ENCODE measurements around the gene ZDHHC11B.
"Not testable (repeated sequence)": the region's sequence is repeated elsewhere in the genome, so short reads cannot be mapped to it uniquely, and the experiment has no call there.

Gene ZDHHC11B

DNA sequence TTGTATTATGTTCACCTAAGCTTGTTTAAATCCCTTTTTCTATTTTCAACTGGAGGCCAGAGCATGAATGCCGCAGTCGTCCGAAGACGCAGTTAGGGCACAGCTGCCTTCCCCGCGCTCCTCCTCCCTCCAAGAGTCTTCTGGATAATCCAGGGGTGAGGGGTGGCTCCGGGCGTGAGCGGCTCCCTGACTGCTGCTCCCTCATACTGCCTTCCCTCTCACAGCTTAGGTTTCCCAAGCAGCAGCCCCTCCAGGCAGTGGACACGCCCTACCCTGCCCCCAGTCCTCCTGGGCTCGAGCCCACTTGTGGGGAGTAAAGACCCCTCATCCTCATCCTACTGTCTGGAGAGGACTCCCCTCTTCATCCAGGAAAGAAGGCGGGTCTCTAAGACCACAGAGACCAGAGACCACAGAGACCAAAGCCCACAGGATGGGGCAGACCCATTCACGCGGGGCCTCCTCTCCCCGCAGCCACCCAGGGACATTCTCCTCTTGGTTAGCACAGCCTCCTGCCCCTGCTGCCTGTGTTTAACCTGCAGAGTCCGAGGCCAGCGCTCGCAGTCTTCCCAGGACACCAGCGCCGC is 31.9 kb downstream of the ZDHHC11B start:
- not testable (repeated sequence) for DNase-seq (ENCODE audit: low read depth)

DNA sequence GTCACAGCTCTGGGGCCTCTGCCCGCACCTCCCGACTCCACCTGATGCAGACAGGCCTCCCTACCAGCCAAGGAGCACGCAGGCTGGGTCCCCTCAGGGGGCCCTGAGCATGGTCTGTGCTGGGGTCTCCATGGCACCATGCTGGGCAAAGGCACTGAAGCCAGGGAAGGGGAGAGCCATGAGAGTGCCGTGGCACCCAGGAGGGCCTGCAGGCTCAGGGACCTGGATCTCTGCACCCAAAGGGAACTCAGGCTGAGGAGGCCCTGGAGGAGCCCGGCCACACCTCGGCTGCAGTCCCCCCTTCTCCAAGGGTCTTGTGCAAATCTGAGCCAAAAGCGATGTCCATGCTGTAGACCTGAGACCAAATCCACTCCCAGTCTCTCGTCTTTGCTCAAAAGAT is 32.5 kb downstream of the ZDHHC11B start:
- DNase-seq (ENCODE audit: low read depth): not testable (repeated sequence)

DNA sequence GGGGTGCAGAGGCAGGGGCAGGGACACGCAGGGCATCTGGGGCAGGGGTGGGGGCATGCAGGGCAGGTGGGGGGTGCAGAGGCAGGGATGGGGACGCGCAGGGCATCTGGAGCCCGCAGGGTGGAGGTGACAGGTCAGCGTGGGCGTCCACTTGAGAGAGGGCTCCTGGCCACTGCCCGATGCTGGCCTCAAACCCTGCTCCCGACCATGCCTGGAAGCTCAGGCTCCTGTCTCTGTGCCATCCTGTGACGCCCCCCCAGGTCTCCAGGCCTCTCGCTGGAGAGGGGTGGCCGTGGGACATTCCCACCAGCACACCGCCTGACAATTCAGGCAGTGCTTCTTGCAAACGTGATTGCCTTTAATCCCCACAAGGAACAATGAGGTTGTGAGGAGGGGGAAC is 33.0 kb downstream of the ZDHHC11B start:
- no peak for DNase-seq (ENCODE audit: low read depth)

DNA sequence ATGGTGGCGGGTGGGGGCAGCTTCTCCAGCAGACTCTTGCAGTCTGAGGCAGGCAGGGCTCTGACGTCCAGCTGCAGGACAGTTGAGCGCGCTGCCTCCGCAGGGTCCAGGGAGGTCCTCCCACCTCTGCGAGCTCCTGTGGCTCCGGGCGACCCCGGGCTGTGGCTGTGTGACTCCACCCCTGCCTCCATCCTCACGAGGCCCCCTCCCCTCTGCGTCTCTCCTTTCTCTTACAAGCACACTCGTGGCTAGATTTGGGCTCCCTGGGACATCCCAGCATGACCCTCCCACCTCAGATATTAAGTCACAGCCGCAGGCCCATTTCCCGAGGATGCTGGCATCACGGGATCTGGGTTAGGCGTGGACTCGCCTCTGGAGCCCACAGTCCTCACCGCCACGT is 34.3 kb downstream of the ZDHHC11B start:
- not testable (repeated sequence) for DNase-seq (ENCODE audit: low read depth)

DNA sequence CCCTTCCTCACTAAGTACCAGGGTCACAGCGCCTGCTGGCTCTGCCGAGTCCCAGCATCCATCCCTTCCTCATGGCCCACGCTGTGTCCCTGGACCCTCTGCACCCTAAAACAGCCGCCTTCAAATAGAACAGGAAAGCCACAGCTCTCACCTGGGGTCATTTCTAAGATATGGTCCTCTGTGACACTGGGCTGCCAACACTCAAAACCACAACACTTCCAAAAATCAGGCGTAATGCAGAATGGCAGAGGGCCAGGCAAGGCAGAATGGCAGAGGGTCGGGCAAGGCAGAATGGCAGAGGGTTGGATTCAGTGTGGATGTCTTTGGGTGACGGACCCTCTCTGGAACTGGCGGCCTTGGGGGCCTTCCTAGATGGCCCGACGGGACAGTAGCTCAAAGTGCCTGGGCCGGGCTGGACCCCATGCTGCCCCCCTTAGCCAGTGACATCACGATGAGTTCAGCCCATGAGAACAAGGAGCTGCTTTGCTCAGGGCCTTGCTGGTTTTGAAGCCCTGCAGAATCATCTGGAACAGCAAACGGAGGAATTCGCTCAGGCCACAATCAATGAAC is 35.3 kb downstream of the ZDHHC11B start:
- DNase-seq (ENCODE audit: low read depth): no peak

DNA sequence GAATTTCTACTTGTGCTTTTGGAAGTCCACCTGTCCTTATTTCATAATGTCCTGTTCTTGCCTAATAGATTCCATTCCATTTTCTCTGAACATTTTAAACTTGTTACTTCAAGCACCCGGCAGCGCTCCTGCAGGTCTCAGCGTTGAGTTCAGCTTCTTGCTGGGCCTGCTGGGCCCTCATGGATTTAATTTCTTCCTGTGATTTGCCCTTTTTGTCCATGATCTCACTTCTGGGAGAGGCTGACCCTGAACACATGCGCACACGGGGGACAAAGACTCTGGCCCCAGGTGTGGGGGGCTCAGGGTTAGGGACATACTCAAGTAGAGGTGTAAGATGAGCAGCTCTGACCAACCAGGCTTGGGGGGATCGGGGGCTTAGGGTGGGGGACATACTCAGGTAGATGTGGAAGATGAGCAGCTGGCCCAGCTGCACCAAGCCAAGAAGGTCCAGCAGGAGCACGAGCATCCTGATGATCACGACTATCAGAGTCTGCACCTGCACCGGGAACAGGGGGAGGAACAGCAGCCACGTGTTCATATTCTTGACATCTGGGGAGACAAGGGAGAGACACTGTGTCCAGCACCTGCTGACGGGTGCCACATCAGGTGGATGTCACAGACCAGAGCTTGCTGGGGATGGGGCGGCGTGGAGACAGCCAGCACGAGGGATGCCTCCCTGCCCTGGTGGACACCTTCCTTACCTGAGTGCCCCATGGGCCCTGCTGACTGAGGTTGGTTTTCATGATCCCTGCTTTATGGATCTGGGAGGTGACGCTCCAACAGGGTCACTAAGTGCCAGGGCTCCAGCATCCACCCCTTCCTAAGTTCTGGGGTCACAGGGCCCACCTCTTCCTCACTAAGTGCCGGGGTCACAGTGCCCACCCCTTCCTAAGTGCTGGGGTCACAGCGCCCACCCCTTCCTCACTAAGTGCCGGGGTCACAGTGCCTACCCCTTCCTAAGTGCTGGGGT is 36.2 kb downstream of the ZDHHC11B start:
- not testable (repeated sequence) for DNase-seq (ENCODE audit: low read depth)

DNA sequence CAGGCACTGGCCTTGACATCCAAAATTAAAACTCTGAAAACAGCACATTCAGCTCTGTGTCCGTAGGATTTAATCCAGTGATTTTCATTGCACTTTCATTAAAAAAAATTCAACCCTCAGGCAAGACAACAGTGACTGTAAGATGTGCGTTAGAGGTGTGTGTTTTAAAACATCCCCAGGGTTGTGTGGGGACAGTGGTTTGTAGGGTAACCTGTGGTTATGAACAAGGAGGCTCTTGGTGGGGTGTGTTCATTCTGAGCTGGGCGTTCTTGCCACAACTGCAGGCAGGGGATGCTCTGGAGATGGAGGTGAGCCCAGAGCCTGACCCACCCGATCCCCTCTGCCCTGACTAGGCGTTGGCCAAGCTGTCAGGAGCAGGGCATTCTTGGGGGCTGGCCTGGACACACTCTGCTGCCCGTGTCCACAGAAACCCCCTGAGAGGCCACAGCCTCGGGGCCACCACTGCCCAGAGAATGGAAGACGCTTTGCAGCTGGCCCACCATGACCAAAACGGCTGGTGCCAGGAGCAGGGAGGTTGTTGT is 37.2 kb downstream of the ZDHHC11B start:
- not testable (repeated sequence) for DNase-seq (ENCODE audit: low read depth)

DNA sequence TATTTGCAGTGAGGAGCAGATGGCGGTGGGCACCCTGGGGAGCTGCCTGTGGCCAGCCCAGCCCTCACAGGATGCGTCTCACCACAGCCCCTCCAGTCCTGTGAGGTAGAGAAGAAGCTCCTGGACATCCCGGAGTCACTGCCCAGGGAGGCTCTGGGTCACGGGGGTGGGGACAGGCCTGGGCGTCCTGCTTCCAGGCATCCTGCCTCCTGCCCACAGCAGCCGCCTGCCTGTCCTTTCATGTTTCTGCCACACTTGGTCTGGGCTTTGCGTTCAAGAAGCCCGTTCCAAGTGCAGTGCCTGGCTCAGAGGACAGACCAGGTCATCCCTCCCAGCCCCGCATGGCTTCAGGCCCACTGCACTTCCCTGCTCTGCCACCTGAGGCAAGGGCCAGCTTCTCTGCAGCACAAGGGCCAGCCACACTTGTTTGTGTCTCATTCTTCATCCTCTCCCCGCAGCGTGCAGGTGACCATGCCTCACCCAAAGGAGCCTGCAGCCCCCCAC is 38.2 kb downstream of the ZDHHC11B start:
- no peak for DNase-seq (ENCODE audit: low read depth)

DNA sequence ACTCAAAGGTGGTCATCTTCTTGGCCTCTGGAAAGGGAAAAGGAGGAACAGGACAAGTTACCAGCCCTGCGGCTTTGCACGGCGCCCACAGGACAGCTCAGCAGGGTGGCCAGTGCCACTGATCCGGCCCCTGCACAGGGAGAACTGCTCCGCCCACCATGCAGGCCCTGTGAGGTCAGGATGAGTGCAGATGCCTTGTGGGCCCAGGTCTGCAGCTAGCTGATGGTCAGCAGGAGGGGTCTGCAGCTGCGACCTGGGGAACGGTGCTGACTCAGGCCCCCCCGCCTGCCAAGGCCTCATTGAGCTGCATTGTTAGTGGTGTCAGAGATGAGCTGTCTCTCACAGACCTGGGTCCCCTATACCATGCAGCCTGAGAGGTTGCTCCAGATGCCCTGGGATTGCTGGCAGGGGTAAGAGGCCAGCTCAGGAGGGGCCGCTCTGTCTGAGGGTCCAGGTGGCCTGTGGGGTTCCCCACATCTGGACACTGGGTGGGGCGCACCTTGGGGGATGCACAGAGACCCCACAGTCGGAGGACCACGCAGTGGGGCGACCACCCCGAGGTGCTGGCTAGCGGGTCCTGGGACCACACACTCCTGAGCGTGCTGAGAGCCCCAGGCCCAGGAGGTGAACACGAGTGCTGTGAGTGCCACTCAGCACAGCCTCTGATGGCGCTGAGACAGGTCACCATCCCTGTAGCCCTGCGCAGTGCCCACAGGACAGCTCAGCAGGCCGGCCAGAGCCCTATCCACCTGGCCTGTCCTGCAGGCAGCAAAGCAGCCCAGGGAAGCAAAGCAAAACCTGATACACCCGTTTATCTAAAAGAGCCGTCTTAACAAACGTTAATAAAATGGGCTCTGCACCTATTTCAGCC is 39.0 kb downstream of the ZDHHC11B start:
- not testable (repeated sequence) for DNase-seq (ENCODE audit: low read depth)

DNA sequence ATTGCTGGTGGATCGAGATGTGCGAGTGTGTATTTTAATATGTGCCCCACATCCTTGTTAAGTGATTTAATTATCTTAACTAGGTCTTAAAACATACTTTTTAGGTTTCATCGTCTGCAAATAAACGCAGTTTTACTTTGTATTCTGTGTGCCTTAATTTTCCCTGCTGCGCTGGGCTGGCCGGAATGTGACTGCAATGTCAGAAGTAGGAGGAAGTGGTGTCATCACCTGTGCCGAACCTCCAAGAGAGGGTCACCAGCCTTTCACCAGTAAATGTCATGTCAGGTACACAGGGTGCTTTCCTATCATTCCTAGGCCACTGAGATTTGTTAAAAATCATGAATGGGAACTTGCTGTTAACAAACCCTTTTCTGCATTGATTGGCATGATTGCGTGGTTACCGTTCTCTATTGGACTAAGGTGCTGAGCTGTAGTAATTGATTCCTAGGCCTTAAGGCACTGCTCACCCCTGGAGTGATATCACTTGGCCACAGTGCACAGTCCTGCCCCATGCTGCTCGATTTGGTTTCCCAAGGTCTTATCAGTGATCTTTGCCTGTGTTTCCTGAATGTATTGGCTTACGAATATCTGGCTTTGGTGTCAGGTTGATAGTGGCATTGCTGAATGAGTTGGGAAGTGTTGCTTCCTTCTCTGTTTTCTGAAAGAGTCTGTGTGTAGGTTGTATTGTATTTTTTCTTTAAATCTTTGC is 40.7 kb downstream of the ZDHHC11B start:
- DNase-seq (ENCODE audit: low read depth): not testable (repeated sequence)

DNA sequence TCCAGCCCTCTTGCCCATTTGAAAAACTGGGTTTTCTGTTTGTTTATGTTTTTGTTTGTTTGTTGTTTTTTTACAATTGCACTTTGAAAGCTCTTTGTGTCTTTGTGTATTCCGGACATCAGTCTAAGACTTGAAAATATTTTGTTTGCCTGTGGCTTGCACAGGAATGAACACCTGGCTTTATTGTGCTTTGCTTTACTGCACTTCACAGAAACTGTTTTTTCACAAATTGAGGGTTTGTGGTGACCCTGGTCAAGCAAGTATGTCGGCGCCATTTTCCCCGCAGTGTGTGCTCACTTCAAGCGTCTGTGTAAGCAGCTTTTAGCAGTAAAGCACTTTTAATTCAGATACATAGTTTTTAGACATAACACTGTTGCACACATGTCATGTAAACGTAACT is 42.3 kb downstream of the ZDHHC11B start:
- DNase-seq (ENCODE audit: low read depth): not testable (repeated sequence)

DNA sequence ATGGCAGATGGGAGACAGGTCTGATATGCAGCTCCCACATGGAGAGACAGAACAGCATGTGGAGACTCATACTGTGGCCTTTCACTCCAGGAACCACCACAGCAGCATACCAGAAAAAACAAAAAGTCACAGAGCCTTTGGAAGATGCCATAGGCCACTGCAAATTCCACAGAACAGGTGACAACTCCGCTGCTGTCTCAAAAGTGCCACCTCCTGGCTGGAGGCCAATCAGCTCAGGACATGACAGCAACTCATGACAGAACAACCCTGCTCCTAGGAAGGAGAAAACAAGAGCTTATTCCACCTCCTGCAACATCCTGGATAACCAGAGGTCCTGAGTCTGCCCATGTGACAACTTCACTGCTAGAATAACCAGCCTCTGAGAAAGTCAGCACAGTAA is 50.4 kb downstream of the ZDHHC11B start:
- DNase-seq (ENCODE audit: low read depth): not testable (repeated sequence)

DNA sequence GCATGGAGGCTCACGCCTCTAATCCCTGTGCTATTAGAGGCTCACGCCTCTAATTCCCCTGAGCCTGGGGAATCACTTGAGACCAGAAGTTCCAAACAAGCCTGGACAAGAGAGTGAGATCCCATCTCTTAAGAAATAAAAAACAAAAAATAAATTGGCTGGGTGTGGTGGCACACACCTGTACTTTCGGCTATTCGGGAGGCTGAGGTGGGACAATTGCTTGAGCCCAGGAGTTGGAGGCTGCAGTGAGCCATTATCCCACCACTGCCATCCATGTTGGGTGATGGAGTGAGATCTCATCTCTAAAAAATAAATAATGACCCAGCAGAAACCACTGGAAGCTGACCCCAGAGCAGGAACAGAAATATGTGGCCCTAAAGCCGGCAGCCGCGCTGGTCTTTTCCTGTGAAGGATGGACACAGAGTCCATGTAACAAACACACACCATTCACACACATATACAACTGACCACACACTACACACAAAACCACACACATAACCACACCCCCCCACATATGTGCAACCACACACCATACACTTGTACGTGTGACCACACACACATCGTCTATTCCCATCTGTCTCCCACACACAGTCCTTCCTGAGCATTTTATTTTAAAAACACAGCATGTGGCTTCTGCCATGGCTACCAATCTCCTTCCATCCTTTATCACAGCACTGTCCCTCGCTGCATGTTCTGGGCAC is 51.6 kb downstream of the ZDHHC11B start:
- not testable (repeated sequence) for DNase-seq (ENCODE audit: low read depth)

DNA sequence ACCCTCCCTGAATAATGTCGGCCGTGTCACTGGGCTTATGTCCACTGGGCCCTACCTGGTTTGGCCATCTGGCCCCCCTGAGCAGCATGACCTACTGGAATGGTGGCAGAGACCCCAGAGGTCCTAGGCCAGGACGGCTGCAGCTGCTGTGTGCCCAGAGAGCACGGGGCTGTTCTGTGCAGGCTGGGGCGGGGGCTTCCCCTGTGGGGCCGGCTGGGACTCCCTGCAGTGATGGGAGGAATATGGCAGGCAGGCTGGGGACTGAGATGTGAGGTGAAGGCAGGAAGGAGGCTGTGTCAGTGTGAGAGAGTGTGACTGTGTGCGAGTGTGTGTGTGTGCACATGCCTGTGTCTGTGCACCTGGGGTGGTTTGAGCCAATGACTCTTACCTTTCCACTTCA is 55.3 kb downstream of the ZDHHC11B start:
- not testable (repeated sequence) for DNase-seq (ENCODE audit: low read depth)

DNA sequence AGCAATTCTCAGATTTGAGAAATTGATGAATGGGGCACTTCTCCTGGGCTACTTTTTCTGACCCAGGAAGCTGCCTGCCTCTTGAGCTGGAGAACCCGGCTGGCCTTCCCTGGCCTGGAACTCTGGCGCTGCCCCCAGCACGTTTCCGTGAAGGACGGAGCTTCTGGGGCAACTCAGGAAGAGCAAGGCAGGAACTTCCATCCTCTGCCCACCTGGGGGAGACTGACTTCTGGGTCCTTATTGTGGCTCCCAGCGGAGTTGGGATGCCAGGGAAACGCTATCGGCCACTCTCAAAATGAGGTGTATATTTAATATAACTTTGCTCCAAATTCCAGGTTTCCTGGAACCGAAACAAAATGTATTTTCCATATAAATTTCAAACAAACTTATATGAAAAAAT is 57.4 kb downstream of the ZDHHC11B start:
- not testable (repeated sequence) for DNase-seq (ENCODE audit: low read depth)

DNA sequence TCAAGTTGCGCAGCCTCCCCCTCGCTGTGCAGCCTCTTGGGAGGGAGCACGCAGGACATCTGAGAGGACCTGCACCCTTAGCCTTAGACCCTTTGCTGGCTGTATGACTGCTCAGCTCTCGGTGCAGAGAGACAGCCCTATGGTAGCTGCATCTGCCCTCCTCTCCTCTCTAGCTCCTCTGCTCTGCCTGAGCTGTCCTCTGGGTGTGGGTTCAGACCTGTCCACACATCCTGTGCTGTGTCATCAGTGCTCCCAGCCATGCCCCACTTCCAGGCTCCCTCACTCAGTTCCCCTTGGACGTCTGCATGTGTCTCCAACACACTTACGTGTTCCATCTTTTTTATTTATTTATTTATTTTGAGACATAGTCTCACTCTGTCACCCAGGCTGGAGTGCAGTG is 60.7 kb downstream of the ZDHHC11B start:
- DNase-seq (ENCODE audit: low read depth): not testable (repeated sequence)

DNA sequence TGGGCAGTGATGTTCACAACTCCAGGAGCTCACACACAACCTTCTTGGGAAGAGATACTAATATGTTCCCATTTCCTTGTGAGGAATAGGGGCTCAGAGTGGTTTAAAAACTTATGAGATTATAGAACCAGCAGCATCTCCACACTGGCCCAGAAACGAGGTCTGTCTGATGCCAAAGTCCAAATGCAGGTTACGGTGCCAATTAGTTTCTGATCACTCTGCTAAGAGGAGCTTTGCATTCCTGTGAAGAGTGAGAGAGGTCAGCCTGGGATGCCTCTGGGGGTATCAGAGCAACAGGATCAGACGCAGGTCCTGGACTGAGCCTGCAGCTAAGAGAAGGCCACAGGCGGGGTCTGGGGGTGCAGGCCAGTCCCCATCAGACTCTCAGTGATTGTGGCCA is 61.2 kb downstream of the ZDHHC11B start:
- DNase-seq (ENCODE audit: low read depth): not testable (repeated sequence)

DNA sequence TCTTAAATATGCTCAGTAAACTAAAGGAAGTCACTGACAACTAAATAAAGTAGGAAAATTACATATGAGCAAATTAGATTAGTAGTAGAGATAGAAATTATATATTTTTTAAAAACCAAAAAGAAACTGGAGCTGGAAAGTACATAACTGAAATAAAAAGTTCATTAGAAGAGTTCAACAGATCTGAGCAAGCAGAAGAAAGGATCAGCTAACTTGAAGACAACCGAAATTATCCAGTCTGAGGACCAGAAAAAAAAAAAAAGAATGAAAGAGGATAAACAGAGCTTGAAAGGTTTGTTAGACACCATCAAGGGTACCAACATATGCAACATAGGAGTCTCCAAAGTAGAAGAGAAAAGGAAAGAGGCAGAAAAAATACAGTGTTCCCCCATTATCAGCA is 65.2 kb downstream of the ZDHHC11B start:
- DNase-seq (ENCODE audit: low read depth): not testable (repeated sequence)

DNA sequence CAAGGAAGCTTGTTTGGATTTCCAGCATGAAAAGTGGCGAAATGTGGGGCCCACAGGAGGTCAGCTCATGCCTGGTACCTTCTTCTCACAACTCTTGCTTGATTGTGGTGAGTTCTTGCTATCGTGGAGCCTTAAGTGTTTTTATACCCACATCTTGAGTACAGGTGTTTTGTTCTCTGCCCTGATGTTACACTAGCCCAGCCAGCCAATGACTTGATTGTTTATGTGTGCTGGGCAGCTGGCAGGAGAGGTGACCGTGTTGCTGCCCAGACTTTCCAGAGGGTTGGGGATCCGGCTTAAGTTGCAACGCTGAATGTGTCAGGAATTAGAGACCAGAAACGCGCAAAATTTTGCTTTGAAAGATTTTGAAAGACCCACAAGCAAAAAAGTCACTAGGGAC is 67.4 kb downstream of the ZDHHC11B start:
- no peak for DNase-seq (ENCODE audit: low read depth)

DNA sequence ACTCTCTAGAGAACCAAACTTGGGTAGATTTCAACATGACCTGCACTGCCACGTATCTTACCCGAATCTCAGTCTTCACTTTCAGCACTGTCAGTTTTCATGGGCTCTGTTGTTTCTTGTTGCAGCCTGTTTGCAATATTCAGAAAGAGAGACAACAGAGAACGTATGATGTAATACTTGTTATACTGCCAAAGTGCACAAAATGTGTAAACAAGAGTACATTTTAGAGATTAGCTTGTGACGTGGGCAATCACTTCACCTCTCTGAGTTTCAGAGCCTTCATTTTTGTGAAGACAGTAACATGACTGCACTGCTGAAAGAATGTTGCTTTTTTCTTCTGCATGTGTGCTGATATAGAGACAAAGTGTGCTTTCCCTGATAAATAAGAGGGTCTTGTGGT is 67.8 kb downstream of the ZDHHC11B start:
- DNase-seq (ENCODE audit: low read depth): not testable (repeated sequence)

Measured in activated T-cell treated with anti-CD3 and anti-CD28 coated beads for 24 hours (primary cell).